GM23248 (cell line): Measurements from ENCODE around the gene ZBTB46.

Source experiments
- EZH2 ChIP-seq: fragments of 200-600 bp; sonication (generic); IDR thresholded peaks from 2 replicates; pipeline ENCODE4 v1.6.1; 2018; ENCODE audit warnings: antibody characterized with exemption, mild to moderate bottlenecking; ENCODE audit not compliant: insufficient read depth, poor library complexity, severe bottlenecking
- EZH2phosphoT487 ChIP-seq: fragments of 200-600 bp; sonication (generic); IDR thresholded peaks from 2 replicates; pipeline ENCODE4 v1.6.1; 2018; ENCODE audit warnings: antibody characterized with exemption, moderate library complexity, mild to moderate bottlenecking, low read depth; ENCODE audit not compliant: insufficient read depth

DNA sequence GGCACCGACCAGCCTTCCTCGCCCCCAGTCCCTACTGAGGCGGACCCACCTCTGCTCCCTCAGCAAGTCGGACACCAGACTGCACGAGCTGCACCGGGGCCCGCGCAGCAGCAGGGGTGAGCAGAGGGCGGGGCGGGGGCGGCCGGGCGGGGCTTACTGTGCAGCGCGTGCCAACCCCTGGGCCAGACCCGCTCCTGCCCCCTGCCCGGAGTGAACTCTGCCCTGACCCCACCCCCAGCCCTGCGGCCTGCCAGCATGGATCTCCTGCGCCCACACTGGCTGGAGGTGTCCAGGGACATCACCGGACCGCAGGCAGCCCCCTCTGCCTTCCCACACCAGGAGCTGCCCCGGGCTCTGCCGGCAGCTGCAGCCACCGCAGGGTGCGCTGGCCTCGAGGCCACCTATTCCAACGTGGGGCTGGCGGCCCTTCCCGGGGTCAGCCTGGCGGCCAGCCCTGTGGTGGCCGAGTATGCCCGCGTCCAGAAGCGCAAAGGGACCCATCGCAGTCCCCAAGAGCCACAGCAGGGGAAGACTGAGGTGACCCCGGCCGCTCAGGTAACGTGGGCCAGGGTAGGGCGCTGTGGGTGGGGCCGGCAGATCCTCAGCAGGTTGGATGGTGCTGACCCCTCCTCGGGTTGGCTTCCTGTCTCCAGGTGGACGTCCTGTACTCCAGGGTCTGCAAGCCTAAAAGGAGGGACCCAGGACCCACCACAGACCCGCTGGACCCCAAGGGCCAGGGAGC, 92.9 kb downstream of the ZBTB46 start:
- TF ChIP-seq EZH2phosphoT487 (no peak), EZH2 (no peak)
